Measurements from ENCODE around the gene COBL.

COBL gene

GRCh38 chr7:51080622-51081269 is 235.9 kb downstream of the COBL start:
- TF ChIP-seq CTCF (IDR thresholded peaks at IDR 0.05; ENCODE audit: extremely low read depth, insufficient read depth, missing control alignments), result no peak
- in situ Hi-C loops (cut with MboI; ENCODE audit: low pct_unique_long_range_greater_than_20kb, low sequenced_read_pairs, unreplicated experiment), result no loop called here
- DNase-seq (ENCODE audit: low spot score), result no peak

GRCh38 chr7:51080216-51080615 is 236.4 kb downstream of the COBL start:
- in situ Hi-C loops (cut with MboI; ENCODE audit: low pct_unique_long_range_greater_than_20kb, low sequenced_read_pairs, unreplicated experiment), result no loop called here
- no peak for DNase-seq (ENCODE audit: low spot score)
- no peak for TF ChIP-seq CTCF (IDR thresholded peaks at IDR 0.05; ENCODE audit: extremely low read depth, insufficient read depth, missing control alignments)

GRCh38 chr7:51079494-51079893 is 237.1 kb downstream of the COBL start:
- in situ Hi-C loops (cut with MboI; ENCODE audit: low pct_unique_long_range_greater_than_20kb, low sequenced_read_pairs, unreplicated experiment), result no loop called here
- TF ChIP-seq CTCF (IDR thresholded peaks at IDR 0.05; ENCODE audit: extremely low read depth, insufficient read depth, missing control alignments), result no peak
- no peak for DNase-seq (ENCODE audit: low spot score)

- TF ChIP-seq CTCF (IDR thresholded peaks at IDR 0.05; ENCODE audit: extremely low read depth, insufficient read depth, missing control alignments), result no peak
- in situ Hi-C loops (cut with MboI; ENCODE audit: low pct_unique_long_range_greater_than_20kb, low sequenced_read_pairs, unreplicated experiment), result no loop called here
- no peak for DNase-seq (ENCODE audit: low spot score)
Observed at GRCh38 chr7:51078653-51079052, 238.0 kb downstream of the COBL start.

GRCh38 chr7:51077987-51078370 is 238.6 kb downstream of the COBL start:
- no peak for TF ChIP-seq CTCF (IDR thresholded peaks at IDR 0.05; ENCODE audit: extremely low read depth, insufficient read depth, missing control alignments)
- in situ Hi-C loops (cut with MboI; ENCODE audit: low pct_unique_long_range_greater_than_20kb, low sequenced_read_pairs, unreplicated experiment), result no loop called here

GRCh38 chr7:51077316-51077986 is 239.2 kb downstream of the COBL start:
- DNase-seq (ENCODE audit: low spot score), result no peak
- no peak for TF ChIP-seq CTCF (IDR thresholded peaks at IDR 0.05; ENCODE audit: extremely low read depth, insufficient read depth, missing control alignments)
- in situ Hi-C loops (cut with MboI; ENCODE audit: low pct_unique_long_range_greater_than_20kb, low sequenced_read_pairs, unreplicated experiment), result no loop called here

More at GRCh38 chr7:51077987-51078370, 238.6 kb downstream of the COBL start:
- DNase-seq (ENCODE audit: low spot score), result no peak
